ENCODE results near the gene NGEF.

NGEF gene

GRCh38 chr2:232951181-232951580 is 61.9 kb downstream of the NGEF start:
- Histone ChIP-seq H2AFZ (ENCODE audit: low read depth, low read length) (no peak overlapping the region), H3K4me1 (ENCODE audit: insufficient read depth, low read length) (no peaks in the 10 kb centered on the region)

DNA sequence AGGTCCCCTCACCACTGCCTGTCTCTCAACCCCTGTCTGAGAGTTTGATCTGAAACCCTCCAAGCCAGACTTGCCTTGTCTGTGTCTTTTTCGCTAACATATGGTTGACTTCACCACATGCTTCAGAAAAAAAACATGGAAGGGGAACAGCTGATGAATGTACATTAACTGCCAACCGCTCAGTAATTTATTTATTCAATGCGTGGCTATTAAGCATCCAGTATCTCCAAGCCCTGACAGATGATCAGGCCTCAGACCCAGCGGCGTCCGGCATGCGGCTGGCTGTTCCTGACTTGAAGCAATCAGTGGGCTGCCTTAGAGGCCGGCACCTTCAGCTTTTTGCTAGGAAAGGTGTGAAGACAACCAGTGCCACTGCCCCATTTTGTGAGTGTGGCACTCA is 62.3 kb downstream of the NGEF start:
- H2AFZ ChIP-seq (ENCODE audit: low read depth, low read length), result no peak overlapping the region
- H3K9me3 ChIP-seq (ENCODE audit: low read length), result no peaks in the 10 kb centered on the region
- no peak overlapping the region for H3K4me3 ChIP-seq (ENCODE audit: low read length)
- H3K27me3 ChIP-seq (ENCODE audit: insufficient read depth, low read length), result peaks cover 4% of the 10 kb centered on the region
- H3K4me1 ChIP-seq (ENCODE audit: insufficient read depth, low read length), result no peaks in the 10 kb centered on the region
- H3K36me3 ChIP-seq (ENCODE audit: insufficient read depth, low read length), result no peaks in the 10 kb centered on the region

More at GRCh38 chr2:232951181-232951580, 61.9 kb downstream of the NGEF start:
- Histone ChIP-seq H3K4me3 (ENCODE audit: low read length) (no peak overlapping the region), H3K36me3 (ENCODE audit: insufficient read depth, low read length) (no peaks in the 10 kb centered on the region), H3K9me3 (ENCODE audit: low read length) (no peaks in the 10 kb centered on the region), H3K27me3 (ENCODE audit: insufficient read depth, low read length) (peaks cover 4% of the 10 kb centered on the region)

- Histone ChIP-seq H3K36me3 (ENCODE audit: insufficient read depth, low read length) (no peaks in the 10 kb centered on the region), H3K4me1 (ENCODE audit: insufficient read depth, low read length) (no peaks in the 10 kb centered on the region), H2AFZ (ENCODE audit: low read depth, low read length) (no peak overlapping the region), H3K4me3 (ENCODE audit: low read length) (no peak overlapping the region), H3K27me3 (ENCODE audit: insufficient read depth, low read length) (peaks cover 4% of the 10 kb centered on the region), H3K9me3 (ENCODE audit: low read length) (no peaks in the 10 kb centered on the region)
Measured at GRCh38 chr2:232949016-232949415, 64.0 kb downstream of the NGEF start.

DNA sequence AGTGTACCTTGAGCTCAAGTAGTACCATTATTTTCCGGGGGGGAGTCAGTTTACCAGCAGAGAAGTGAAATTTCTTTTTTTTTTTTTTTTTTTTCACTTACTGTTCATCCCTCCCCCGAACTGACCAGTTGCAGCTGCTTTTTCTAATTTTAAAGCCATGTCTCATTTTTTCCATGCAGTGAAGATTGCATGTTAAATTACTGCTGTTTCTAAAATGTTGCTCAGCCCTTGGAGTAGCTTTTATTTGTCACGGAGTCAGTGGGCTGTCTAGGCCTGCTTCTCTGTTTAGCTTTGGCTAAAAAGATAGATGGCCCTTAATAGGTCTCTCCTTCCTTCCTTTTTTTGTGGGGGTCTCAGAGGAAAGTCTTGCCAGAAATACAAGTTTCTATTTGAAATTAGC is 70.2 kb downstream of the NGEF start:
- no peak overlapping the region for H3K4me3 ChIP-seq (ENCODE audit: low read length)
- no peaks in the 10 kb centered on the region for H3K4me1 ChIP-seq (ENCODE audit: insufficient read depth, low read length)
- no peaks in the 10 kb centered on the region for H3K9me3 ChIP-seq (ENCODE audit: low read length)
- no peak overlapping the region for H2AFZ ChIP-seq (ENCODE audit: low read depth, low read length)
- H3K36me3 ChIP-seq (ENCODE audit: insufficient read depth, low read length), result no peaks in the 10 kb centered on the region
- no peaks in the 10 kb centered on the region for H3K27me3 ChIP-seq (ENCODE audit: insufficient read depth, low read length)

- Histone ChIP-seq H3K27me3 (ENCODE audit: insufficient read depth, low read length) (peaks cover 2% of the 10 kb centered on the region), H2AFZ (ENCODE audit: low read depth, low read length) (no peak overlapping the region), H3K4me3 (ENCODE audit: low read length) (no peak overlapping the region), H3K4me1 (ENCODE audit: insufficient read depth, low read length) (no peaks in the 10 kb centered on the region), H3K9me3 (ENCODE audit: low read length) (no peaks in the 10 kb centered on the region), H3K36me3 (ENCODE audit: insufficient read depth, low read length) (no peaks in the 10 kb centered on the region)
Measured at GRCh38 chr2:232941912-232942594, 71.0 kb downstream of the NGEF start.

GRCh38 chr2:232941400-232941799 is 71.7 kb downstream of the NGEF start:
- Histone ChIP-seq H3K4me3 (ENCODE audit: low read length) (no peak overlapping the region), H2AFZ (ENCODE audit: low read depth, low read length) (no peak overlapping the region), H3K27me3 (ENCODE audit: insufficient read depth, low read length) (peaks cover 5% of the 10 kb centered on the region), H3K36me3 (ENCODE audit: insufficient read depth, low read length) (no peaks in the 10 kb centered on the region), H3K9me3 (ENCODE audit: low read length) (no peaks in the 10 kb centered on the region), H3K4me1 (ENCODE audit: insufficient read depth, low read length) (no peaks in the 10 kb centered on the region)

DNA sequence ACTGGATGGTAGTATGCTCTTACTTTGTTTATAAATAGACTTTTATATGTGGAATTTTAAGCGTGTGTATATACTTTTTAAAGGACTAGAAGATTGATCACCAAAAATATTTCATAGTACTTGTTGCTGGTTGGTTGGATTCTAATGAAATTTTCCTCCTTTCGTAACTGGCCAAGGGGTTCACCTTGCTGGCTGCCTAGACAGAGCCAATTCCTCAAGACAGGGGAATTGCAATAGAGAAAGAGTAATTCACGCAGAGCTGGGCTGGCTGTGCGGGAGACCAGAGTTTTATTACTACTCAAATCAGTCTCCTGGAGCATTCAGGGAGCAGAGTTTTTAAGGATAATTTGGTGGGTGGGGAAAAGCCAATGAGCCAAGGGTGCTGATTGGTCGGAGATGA is 72.3 kb downstream of the NGEF start:
- H3K4me1 ChIP-seq (ENCODE audit: insufficient read depth, low read length), result no peaks in the 10 kb centered on the region
- H3K27me3 ChIP-seq (ENCODE audit: insufficient read depth, low read length), result peaks cover 10% of the 10 kb centered on the region
- H2AFZ ChIP-seq (ENCODE audit: low read depth, low read length), result no peak overlapping the region
- H3K9me3 ChIP-seq (ENCODE audit: low read length), result no peaks in the 10 kb centered on the region
- no peaks in the 10 kb centered on the region for H3K36me3 ChIP-seq (ENCODE audit: insufficient read depth, low read length)
- no peak overlapping the region for H3K4me3 ChIP-seq (ENCODE audit: low read length)

DNA sequence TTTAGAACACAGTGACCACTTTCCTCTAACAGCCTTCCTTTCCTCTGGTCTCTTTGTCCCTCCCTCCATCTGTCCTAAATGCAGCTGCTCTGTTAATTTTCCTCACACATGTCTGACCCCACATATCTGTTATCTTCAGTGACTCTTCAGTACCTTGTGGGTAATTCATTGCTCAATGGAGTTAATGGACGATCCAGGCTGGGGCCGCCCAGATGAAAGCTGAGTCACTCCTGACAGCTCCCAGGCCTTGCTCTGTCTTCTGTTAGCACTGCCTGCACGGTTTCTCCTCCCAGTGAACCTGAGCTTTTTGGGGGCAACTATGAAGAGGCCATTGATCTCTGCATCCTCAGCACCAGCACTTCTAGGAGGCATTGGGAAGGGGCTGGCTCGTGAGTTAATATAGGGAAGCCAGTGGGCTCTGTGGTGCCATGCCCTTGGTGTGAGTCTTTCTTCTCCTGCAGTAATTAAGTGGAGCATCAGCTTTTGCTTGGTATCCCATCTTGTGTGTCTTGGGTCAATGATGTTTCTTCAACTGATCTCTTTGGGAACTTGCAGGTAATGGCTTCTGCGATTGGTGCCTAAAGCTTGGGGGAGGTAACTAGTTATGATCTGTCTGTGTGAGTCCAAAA is 75.7 kb downstream of the NGEF start:
- Histone ChIP-seq H3K36me3 (ENCODE audit: insufficient read depth, low read length) (no peaks in the 10 kb centered on the region), H3K4me1 (ENCODE audit: insufficient read depth, low read length) (no peaks in the 10 kb centered on the region), H2AFZ (ENCODE audit: low read depth, low read length) (no peak overlapping the region)

GRCh38 chr2:232931636-232932035 is 81.4 kb downstream of the NGEF start:
- H3K9me3 ChIP-seq (ENCODE audit: low read length), result peaks cover 3% of the 10 kb centered on the region
- H3K4me1 ChIP-seq (ENCODE audit: insufficient read depth, low read length), result peaks cover 6% of the 10 kb centered on the region
- H3K4me3 ChIP-seq (ENCODE audit: low read length), result no peak overlapping the region
- peaks cover 32% of the 10 kb centered on the region for H3K27me3 ChIP-seq (ENCODE audit: insufficient read depth, low read length)
- no peaks in the 10 kb centered on the region for H3K36me3 ChIP-seq (ENCODE audit: insufficient read depth, low read length)
- no peak overlapping the region for H2AFZ ChIP-seq (ENCODE audit: low read depth, low read length)

More for the DNA sequence above, 75.7 kb downstream of the NGEF start:
- peaks cover 10% of the 10 kb centered on the region for H3K27me3 ChIP-seq (ENCODE audit: insufficient read depth, low read length)
- no peaks in the 10 kb centered on the region for H3K9me3 ChIP-seq (ENCODE audit: low read length)
- no peak overlapping the region for H3K4me3 ChIP-seq (ENCODE audit: low read length)

DNA sequence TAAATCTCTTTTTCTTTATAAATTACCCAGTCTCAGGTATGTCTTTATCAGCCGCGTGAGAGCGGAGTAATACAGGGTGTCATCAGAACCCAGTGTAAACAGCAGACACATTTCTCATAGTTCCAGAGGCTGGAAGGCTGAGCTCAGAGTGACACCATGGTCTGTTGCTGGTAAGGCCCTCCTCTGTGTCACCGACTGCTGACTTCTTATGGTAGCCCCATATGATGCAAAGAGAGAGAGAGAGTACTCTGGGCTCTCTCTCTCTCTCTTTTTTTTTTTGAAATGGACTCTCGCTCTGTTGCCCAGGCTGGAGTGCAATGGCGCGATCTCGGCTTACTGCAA is 83.0 kb downstream of the NGEF start:
- Histone ChIP-seq H3K4me3 (ENCODE audit: low read length) (no peak overlapping the region), H3K27me3 (ENCODE audit: insufficient read depth, low read length) (peaks cover 42% of the 10 kb centered on the region), H3K36me3 (ENCODE audit: insufficient read depth, low read length) (no peaks in the 10 kb centered on the region)

GRCh38 chr2:232929303-232930058 is 83.6 kb downstream of the NGEF start:
- H3K27me3 ChIP-seq (ENCODE audit: insufficient read depth, low read length), result peaks cover 45% of the 10 kb centered on the region
- no peak overlapping the region for H3K4me3 ChIP-seq (ENCODE audit: low read length)
- peaks cover 6% of the 10 kb centered on the region for H3K4me1 ChIP-seq (ENCODE audit: insufficient read depth, low read length)
- H3K36me3 ChIP-seq (ENCODE audit: insufficient read depth, low read length), result no peaks in the 10 kb centered on the region
- H2AFZ ChIP-seq (ENCODE audit: low read depth, low read length), result no peak overlapping the region
- peaks cover 4% of the 10 kb centered on the region for H3K9me3 ChIP-seq (ENCODE audit: low read length)

More for the DNA sequence above, 83.0 kb downstream of the NGEF start:
- peaks cover 6% of the 10 kb centered on the region for H3K4me1 ChIP-seq (ENCODE audit: insufficient read depth, low read length)
- H2AFZ ChIP-seq (ENCODE audit: low read depth, low read length), result no peak overlapping the region
- H3K9me3 ChIP-seq (ENCODE audit: low read length), result peaks cover 3% of the 10 kb centered on the region

GRCh38 chr2:232928551-232929302 is 84.3 kb downstream of the NGEF start:
- Histone ChIP-seq H3K9me3 (ENCODE audit: low read length) (peaks cover 5% of the 10 kb centered on the region), H3K4me3 (ENCODE audit: low read length) (peak overlapping the region; percentile 36), H3K27me3 (ENCODE audit: insufficient read depth, low read length) (peaks cover 47% of the 10 kb centered on the region), H2AFZ (ENCODE audit: low read depth, low read length) (no peak overlapping the region), H3K36me3 (ENCODE audit: insufficient read depth, low read length) (no peaks in the 10 kb centered on the region), H3K4me1 (ENCODE audit: insufficient read depth, low read length) (peaks cover 6% of the 10 kb centered on the region)
